ENCODE results near the gene TMEM145. TPM values are rescaled to one million over a fixed set of nuclear protein-coding genes. Genes with fewer than 3 reads are reported as not detected.

TMEM145 gene
- total and polyA plus RNA-seq, 9 of the 15 experiments (the other 6 are each of a cell fraction or from before 2014, with no cell fraction given) = 0.80 to 5.5 (median 1.9) TPM; not detected in 3

- H3K27me3 ChIP-seq (ENCODE audit: control insufficient read depth in 2 of 2, insufficient read depth in 2 of 2, low read length in 2 of 2) = no peaks in the 10 kb centered on the region
- in situ Hi-C loops (cut with MboI) = no loop called here
- ATAC-seq (no peak), DNase-seq (ENCODE audit: extremely low read depth in 1 of 4, low spot score in 3 of 4) (no peak), FAIRE-seq (no peak)
- H4K20me1 ChIP-seq (replicated peaks; ENCODE audit: control insufficient read depth, insufficient read depth, low read length) = no peaks in the 10 kb centered on the region
- H3K36me3 ChIP-seq (ENCODE audit: control insufficient read depth, insufficient read depth, low read length) = peaks cover 40% of the 10 kb centered on the region
- BruUV-seq (replicated peaks) = no TSS peak
- ChIA-PET CTCF (ENCODE audit: low intra/inter-chr PET ratio) (interaction anchor here (0.5 kb wide), 1 partner anchor 50 kb away, joined by 7 read pairs; no protein-coding TSS in a partner anchor), POLR2A (interaction anchor here (0.9 to 3.6 kb wide), 3 partner anchors 8 to 34 kb away, joined by 3 to 16 read pairs (median 4); partner anchors contain the start of gene CIC)
- H2AFZ ChIP-seq (ENCODE audit: low read depth, low read length) = no peak overlapping the region
- no peak for TF ChIP-seq ZNF121 (CRISPR knock-in tag; conservative IDR thresholded peaks at IDR 0.05)
- peak; percentile 46; the same call in 1 of the 2 replicates for TF ChIP-seq POLR2G (IDR thresholded peaks at IDR 0.05; ENCODE audit: low read depth, low read length)
- peak; percentile 40 for TF ChIP-seq RBFOX2 (IDR thresholded peaks at IDR 0.05; ENCODE audit: low read depth, low read length)
- peaks cover 49% of the 10 kb centered on the region for H3K79me2 ChIP-seq (ENCODE audit: control insufficient read depth, insufficient read depth, low read length)
- peaks cover 28 to 63% of the 10 kb centered on the region in 2 experiments for H3K4me1 ChIP-seq (replicated peaks in 1 of 2; ENCODE audit: control insufficient read depth in 2 of 2, insufficient read depth in 2 of 2, low read length in 2 of 2)
- no peak overlapping the region for H3K4me3 ChIP-seq
- WGBS (ENCODE audit: insufficient coverage, low coverage, missing lambda C conversion rate) = 78% methylated on average over 9 of the region's 10 CpGs
- H3K4me2 ChIP-seq (ENCODE audit: insufficient read depth, low read length) = no peak overlapping the region
- H3K9me1 ChIP-seq (ENCODE audit: control insufficient read depth, insufficient read depth, low read length) = no peaks in the 10 kb centered on the region
- H3K27ac ChIP-seq (ENCODE audit: extremely low read depth, low read depth, low read length) = no peak overlapping the region
- intact Hi-C loops (cut with micrococcal nuclease) = no loop called here
- no peaks in the 10 kb centered on the region for H3K9me3 ChIP-seq (replicated peaks; ENCODE audit: control insufficient read depth, insufficient read depth, low read depth, low read length)
- H3K9ac ChIP-seq (ENCODE audit: insufficient read depth in 1 of 2, low read depth in 2 of 2, low read length in 2 of 2) = peak overlapping the region in 1 of 2 experiments; percentile 90; a peak in 2 of 4 replicates
Observed at GRCh38 chr19:42277821-42278451, 35.2 kb upstream of the TMEM145 start.

All from K562 (cell line).